Measurements from ENCODE around the gene SBK3. TPM values are rescaled to one million over a fixed set of nuclear protein-coding genes. Genes with fewer than 3 reads are reported as not detected.
A peak's percentile ranks its signal among the peaks of the same experiment; 100 is the strongest.

Gene SBK3
- total RNA-seq, 4 donors from 2014 or later: not detected

- no peaks in the 10 kb centered on the region for H3K9me3 ChIP-seq
- 80% methylated on average over 10 of the region's 10 CpGs for WGBS
- TF ChIP-seq POLR2A (IDR thresholded peaks at IDR 0.05): no peak
- no peak for TF ChIP-seq CTCF (IDR thresholded peaks at IDR 0.05)
- TF ChIP-seq EP300 (IDR thresholded peaks at IDR 0.05): no peak
- no peak for TF ChIP-seq POLR2AphosphoS5 (IDR thresholded peaks at IDR 0.05)
These were observed 37.2 kb downstream of the SBK3 start for GRCh38 chr19:55508120-55508519.

DNA sequence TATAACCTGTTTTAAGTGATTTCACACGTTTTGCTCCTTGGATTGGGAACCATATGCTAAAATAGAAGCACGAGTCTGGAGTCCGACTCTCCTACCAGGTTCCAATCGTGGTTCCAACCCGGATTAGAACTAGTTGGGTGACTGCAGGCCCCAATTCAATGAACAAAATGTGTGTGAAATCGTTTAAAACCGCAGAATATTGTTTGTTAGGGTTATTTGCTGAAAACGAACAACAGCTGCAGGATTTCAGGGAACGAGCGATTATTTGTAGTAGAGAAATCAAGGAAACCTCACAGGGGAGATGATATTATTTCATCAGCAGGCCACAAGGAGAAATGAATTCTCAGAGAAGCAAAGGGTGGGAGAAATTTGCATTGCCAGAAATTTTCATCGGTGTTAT lies 40.4 kb downstream of the SBK3 start:
- Histone ChIP-seq H3K27ac (no peak overlapping the region), H3K9me3 (no peaks in the 10 kb centered on the region), H3K27me3 (no peaks in the 10 kb centered on the region), H3K36me3 (no peaks in the 10 kb centered on the region), H3K4me3 (no peak overlapping the region), H3K4me1 (peaks cover 10% of the 10 kb centered on the region)
- no peak for DNase-seq (ENCODE audit: low spot score in 2 of 2)
- WGBS: 89% methylated on average over 11 of the region's 11 CpGs
- TF ChIP-seq EP300 (IDR thresholded peaks at IDR 0.05) (no peak), POLR2AphosphoS5 (IDR thresholded peaks at IDR 0.05) (no peak), CTCF (IDR thresholded peaks at IDR 0.05) (no peak), POLR2A (IDR thresholded peaks at IDR 0.05) (no peak)

More at GRCh38 chr19:55508120-55508519, 37.2 kb downstream of the SBK3 start:
- peaks cover 10% of the 10 kb centered on the region for H3K4me1 ChIP-seq
- no peak for DNase-seq (ENCODE audit: low spot score in 2 of 2)
- H3K27me3 ChIP-seq: no peaks in the 10 kb centered on the region
- no peak overlapping the region for H3K27ac ChIP-seq
- no peaks in the 10 kb centered on the region for H3K36me3 ChIP-seq
- no peak overlapping the region for H3K4me3 ChIP-seq

DNA sequence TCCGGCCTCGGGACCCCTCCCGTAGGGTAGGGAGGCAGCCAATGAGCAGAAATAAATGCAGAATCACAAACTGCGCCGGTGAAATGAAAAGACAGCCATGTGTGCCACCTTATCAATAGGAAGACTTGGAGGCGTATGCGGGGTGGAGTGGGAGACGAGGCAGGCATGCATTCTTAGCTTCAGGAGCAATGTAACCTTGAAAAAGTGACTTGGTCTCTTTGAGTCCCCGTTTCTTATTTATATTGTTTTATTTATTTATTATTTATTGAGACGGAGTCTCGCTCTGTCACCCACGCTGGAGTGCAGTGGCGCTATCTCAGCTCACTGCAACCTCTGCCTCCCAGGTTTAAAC lies 41.1 kb downstream of the SBK3 start:
- no peaks in the 10 kb centered on the region for H3K9me3 ChIP-seq
- no peaks in the 10 kb centered on the region for H3K27me3 ChIP-seq
- peak overlapping the region; percentile 48 for H3K4me3 ChIP-seq
- peaks cover 10% of the 10 kb centered on the region for H3K4me1 ChIP-seq
- H3K36me3 ChIP-seq: no peaks in the 10 kb centered on the region
- no peak for TF ChIP-seq POLR2AphosphoS5 (IDR thresholded peaks at IDR 0.05)
- TF ChIP-seq EP300 (IDR thresholded peaks at IDR 0.05): no peak
- no peak for TF ChIP-seq CTCF (IDR thresholded peaks at IDR 0.05)
- no peak for TF ChIP-seq POLR2A (IDR thresholded peaks at IDR 0.05)
- no peak overlapping the region for H3K27ac ChIP-seq
- WGBS: 39% methylated on average over 13 of the region's 13 CpGs
- no peak for DNase-seq (ENCODE audit: low spot score in 2 of 2)

DNA sequence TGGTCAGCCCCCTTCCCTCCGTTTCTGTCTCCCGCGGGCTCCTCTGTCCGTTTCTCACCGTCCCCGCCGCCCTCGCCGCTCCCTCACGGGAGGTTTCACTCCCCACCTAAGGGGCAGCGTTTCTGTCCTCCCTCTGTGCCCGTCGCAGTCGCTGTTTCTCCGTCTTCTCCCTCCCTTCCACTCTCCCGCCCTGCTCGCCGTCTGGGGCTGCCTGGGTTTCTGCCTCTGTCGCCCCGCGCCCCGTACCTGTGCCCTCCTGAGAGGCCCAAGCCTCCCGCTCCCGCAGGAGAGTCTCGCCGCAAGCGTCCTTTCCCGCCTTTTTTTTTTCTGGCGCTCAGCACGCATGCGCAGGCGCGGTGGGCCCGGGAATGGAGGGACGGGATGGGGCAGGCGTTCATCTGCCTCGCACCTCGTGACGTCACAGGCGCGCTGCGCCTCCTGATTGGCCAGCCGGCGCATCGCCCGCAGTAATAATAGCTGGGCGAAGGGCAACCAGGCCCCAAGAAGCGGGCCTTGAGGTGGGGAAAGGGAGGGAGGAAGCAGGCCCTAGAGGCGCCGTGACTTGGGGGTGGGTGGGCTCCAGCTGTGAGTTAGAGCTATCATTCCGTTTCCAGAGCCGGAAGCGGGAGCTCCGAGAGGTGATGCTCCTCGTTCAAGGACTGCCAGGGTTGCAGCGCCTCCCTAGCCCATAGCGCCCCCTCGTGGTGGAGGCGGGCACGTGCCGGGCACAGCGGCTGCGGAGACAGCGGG lies 41.7 kb downstream of the SBK3 start:
- TF ChIP-seq EP300 (IDR thresholded peaks at IDR 0.05): no peak
- peak in 1 of 3 donors; percentile 37 for TF ChIP-seq POLR2AphosphoS5 (IDR thresholded peaks at IDR 0.05)
- TF ChIP-seq POLR2A (IDR thresholded peaks at IDR 0.05): no peak
- peak; percentile 95 to 98 for TF ChIP-seq CTCF (IDR thresholded peaks at IDR 0.05)
- 15% methylated on average over 49 of the region's 64 CpGs for WGBS
- Histone ChIP-seq H3K27me3 (no peaks in the 10 kb centered on the region), H3K4me1 (peaks cover 10% of the 10 kb centered on the region), H3K27ac (no peak overlapping the region), H3K4me3 (peak overlapping the region; percentile 48), H3K36me3 (no peaks in the 10 kb centered on the region), H3K9me3 (no peaks in the 10 kb centered on the region)
- DNase-seq (ENCODE audit: low spot score in 2 of 2): peak; percentile 94 to 96

DNA sequence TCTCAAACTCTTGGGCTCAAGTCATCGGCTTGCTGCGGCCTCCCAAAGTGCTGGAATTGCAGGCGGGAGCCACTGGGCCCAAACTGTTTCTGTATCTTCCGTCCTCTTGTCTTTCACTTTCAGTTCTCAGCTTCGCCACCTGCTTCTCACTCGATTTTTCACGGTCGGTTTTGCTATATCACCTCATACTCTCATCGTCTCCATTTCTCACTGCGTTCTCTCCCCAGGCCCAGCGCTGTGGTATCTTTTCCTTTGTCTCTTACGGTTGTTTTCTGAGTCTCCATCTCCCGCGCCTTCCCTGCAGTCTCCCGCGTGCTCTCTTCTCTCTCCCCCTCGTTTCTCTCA lies 42.2 kb downstream of the SBK3 start:
- H3K27ac ChIP-seq: no peak overlapping the region
- H3K4me1 ChIP-seq: peaks cover 10% of the 10 kb centered on the region
- no peaks in the 10 kb centered on the region for H3K27me3 ChIP-seq
- TF ChIP-seq CTCF (IDR thresholded peaks at IDR 0.05) (no peak), POLR2AphosphoS5 (IDR thresholded peaks at IDR 0.05) (no peak)
- 79% methylated on average over 17 of the region's 17 CpGs for WGBS
- H3K4me3 ChIP-seq: no peak overlapping the region
- no peaks in the 10 kb centered on the region for H3K36me3 ChIP-seq
- no peak for DNase-seq (ENCODE audit: low spot score in 2 of 2)
- no peaks in the 10 kb centered on the region for H3K9me3 ChIP-seq

Data from suprapubic skin (tissue), 4 donors.